NCI-H82 treated with DMSO at 0.1 percent for 48 hours (cell line): ENCODE measurements around the gene TK1.

ENCODE experiments used
- DNase-seq: peaks from one replicate; lab custom pipeline; 2025; ENCODE audit not compliant: unreplicated experiment; lab: John Stamatoyannopoulos, UW

TK1 gene

DNA sequence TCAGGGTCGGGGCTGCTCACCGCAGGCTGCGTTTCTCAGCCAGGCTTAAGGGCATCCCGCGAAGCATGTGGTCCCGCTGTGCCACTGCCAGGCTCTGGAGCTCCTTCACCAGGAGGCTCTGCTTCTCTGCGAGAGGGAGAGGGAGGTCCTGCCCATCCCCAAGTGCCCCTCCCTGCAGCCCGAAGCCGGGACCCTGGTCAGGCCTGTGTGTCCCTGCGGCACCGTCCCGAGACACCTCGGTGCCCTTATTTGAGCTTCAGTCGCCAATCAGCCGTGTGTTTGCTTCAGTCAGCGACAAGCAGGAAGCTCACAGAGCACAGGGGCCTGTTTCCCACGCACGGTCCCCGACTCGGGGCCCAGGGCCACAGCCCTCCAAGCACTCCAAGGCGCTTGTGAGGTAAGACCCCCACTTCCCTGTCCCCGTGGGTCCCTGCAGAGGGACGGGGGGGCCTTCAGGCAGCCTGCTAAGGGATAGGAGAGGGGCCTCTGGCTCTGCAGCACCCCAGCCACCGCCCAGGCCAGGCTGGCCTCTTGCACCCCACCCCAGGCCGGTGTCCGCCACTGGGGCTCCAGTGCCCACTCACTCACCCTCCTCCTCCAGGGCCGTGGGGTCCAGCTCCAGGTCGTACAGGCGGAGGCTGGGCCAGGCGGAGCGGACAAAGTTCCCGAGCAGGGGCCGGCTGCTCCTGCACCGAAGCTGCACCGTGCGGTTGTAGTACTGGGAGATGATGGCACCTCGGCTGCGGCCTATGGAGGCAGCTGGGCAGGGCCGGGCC lies 61.5 kb downstream of the TK1 start:
- no peak for DNase-seq

GRCh38 chr17:78124836-78125137 lies 62.1 kb downstream of the TK1 start:
- no peak for DNase-seq
